PC-3 (cell line): ENCODE data around the gene C7orf33. TPM values are rescaled to one million over a fixed set of nuclear protein-coding genes. Genes with fewer than 3 reads are reported as not detected.

ENCODE experiments used
- ATAC-seq: fragments of 200-7000 bp; cut with Tn5 transposase; 2 replicates; pipeline ENCODE4 v1.9.1; 2020; ENCODE audit warnings: mild to moderate bottlenecking, moderate library complexity
- BruUV-seq: library from RNA; stranded (reverse); fragments of 400-500 nt; replicated peaks from 2 replicates; lab custom pipeline; 2021; lab: Mats Ljungman, UMichigan
- CTCF ChIA-PET: fragments of 300-600 bp; sonication (Branson Sonifier 250); formaldehyde crosslinking; loops from one replicate; lab custom pipeline; 2022; ENCODE audit warnings: antibody characterized with exemption; lab: Charles Lee
- POLR2A ChIA-PET: fragments of 300-600 bp; sonication (Branson Sonifier 250); formaldehyde crosslinking; loops from one replicate; lab custom pipeline; 2022; ENCODE audit warnings: antibody characterized with exemption; ENCODE audit not compliant: unreplicated experiment; lab: Charles Lee
- DNase-seq: peaks from one replicate; pipeline ENCODE4 v3.0.0-alpha.2; 2015
- H2AFZ ChIP-seq: fragments of 300-600 bp; sonication (generic); 2 replicates; pipeline ENCODE4 v1.6.0; 2016; ENCODE audit warnings: antibody characterized with exemption, low read length
- H3F3A ChIP-seq: fragments of 300-600 bp; sonication (generic); one replicate; pipeline ENCODE4 v1.6.0; 2017; ENCODE audit warnings: antibody characterized with exemption, low read length, control low read depth, mild to moderate bottlenecking; ENCODE audit not compliant: unreplicated experiment
- H3K27ac ChIP-seq: fragments of 300-600 bp; sonication (generic); 2 replicates; pipeline ENCODE4 v1.5.1; 2016; ENCODE audit warnings: mild to moderate bottlenecking, low read length
- H3K27me3 ChIP-seq: fragments of 300-600 bp; sonication (generic); 2 replicates; pipeline ENCODE4 v1.6.1; 2016; ENCODE audit warnings: low read length, mixed read lengths
- H3K36me3 ChIP-seq: fragments of 300-600 bp; sonication (generic); 2 replicates; pipeline ENCODE4 v1.6.1; 2016; ENCODE audit warnings: low read depth, mixed run types, low read length, mixed read lengths
- H3K4me1 ChIP-seq: fragments of 300-600 bp; sonication (generic); 2 replicates; pipeline ENCODE4 v1.5.1; 2016; ENCODE audit warnings: low read length; ENCODE audit not compliant: insufficient read depth
- H3K4me2 ChIP-seq: fragments of 300-600 bp; sonication (generic); 2 replicates; pipeline ENCODE4 v1.6.0; 2016; ENCODE audit warnings: low read length
- H3K4me3 ChIP-seq: fragments of 300-600 bp; sonication (generic); 2 replicates; pipeline ENCODE4 v1.5.1; 2016; ENCODE audit warnings: mild to moderate bottlenecking, low read length, mixed read lengths
- H3K79me2 ChIP-seq: fragments of 300-600 bp; sonication (generic); 2 replicates; pipeline ENCODE4 v1.6.1; 2017; ENCODE audit warnings: low read length, mixed read lengths
- H3K9ac ChIP-seq: fragments of 300-600 bp; sonication (generic); 2 replicates; pipeline ENCODE4 v1.6.0; 2016; ENCODE audit warnings: mild to moderate bottlenecking, low read length
- H3K9me2 ChIP-seq: fragments of 300-600 bp; sonication (generic); replicated peaks from 2 replicates; pipeline ENCODE4 v1.6.1; 2016; ENCODE audit warnings: mixed run types, low read length, mixed read lengths
- H3K9me3 ChIP-seq: fragments of 300-600 bp; sonication (generic); 2 replicates; pipeline ENCODE4 v1.6.1; 2016; ENCODE audit warnings: low read length, mixed read lengths
- H4K20me1 ChIP-seq: fragments of 300-600 bp; sonication (generic); 2 replicates; pipeline ENCODE4 v1.6.1; 2016; ENCODE audit warnings: low read length, mixed read lengths
- CTCF ChIP-seq: fragments of 300-600 bp; sonication (generic); conservative IDR thresholded peaks from 2 replicates; pipeline ENCODE4 v1.5.1; 2017; ENCODE audit warnings: antibody characterized with exemption, low read depth, mild to moderate bottlenecking, low read length
- EZH2 ChIP-seq: fragments of 300-600 bp; sonication (generic); IDR thresholded peaks from one replicate; pipeline ENCODE4 v1.6.1; 2017; ENCODE audit warnings: antibody characterized with exemption, mild to moderate bottlenecking, low read length; ENCODE audit not compliant: unreplicated experiment
- EZH2phosphoT487 ChIP-seq: fragments of 300-600 bp; sonication (generic); IDR thresholded peaks from 2 replicates; pipeline ENCODE4 v1.6.1; 2018; ENCODE audit warnings: mild to moderate bottlenecking, antibody characterized with exemption, low read length, borderline replicate concordance
- intact Hi-C: fragments of 100-400 bp; cut with micrococcal nuclease; formaldehyde crosslinking; loops from 2 replicates; pipeline ENCODE4 v1.9.0; 2023
- total RNA-seq: library from RNA; depleted of rRNA; stranded (reverse); fragments of >200 nt; gene quantifications from 2 replicates; pipeline ENCODE4 v1.2.3, GENCODE V29; 2014

Gene C7orf33
- total RNA-seq, 1 experiment from 2014 or later = not detected

- intact Hi-C loops = no loop called here
- Histone ChIP-seq H3F3A (no peaks in the 10 kb centered on the region), H3K4me1 (no peaks in the 10 kb centered on the region), H2AFZ (no peak overlapping the region), H3K27me3 (no peaks in the 10 kb centered on the region), H3K4me3 (no peak overlapping the region), H3K36me3 (no peaks in the 10 kb centered on the region), H3K9me2 (no peaks in the 10 kb centered on the region), H3K9me3 (no peaks in the 10 kb centered on the region), H3K4me2 (no peak overlapping the region), H3K9ac (no peak overlapping the region), H4K20me1 (no peaks in the 10 kb centered on the region), H3K79me2 (no peaks in the 10 kb centered on the region), H3K27ac (no peak overlapping the region)
- no peak for DNase-seq
- POLR2A ChIA-PET = no interaction called here
- no TSS peak for BruUV-seq
- TF ChIP-seq EZH2 (no peak), CTCF (no peak), EZH2phosphoT487 (no peak)
- ATAC-seq = no peak
- CTCF ChIA-PET = no interaction called here
These were observed 67.4 kb downstream of the C7orf33 start for GRCh38 chr7:148657929-148658328.

- no TSS peak for BruUV-seq
- POLR2A ChIA-PET = no interaction called here
- CTCF ChIA-PET = no interaction called here
- TF ChIP-seq CTCF (no peak), EZH2phosphoT487 (no peak), EZH2 (no peak)
- Histone ChIP-seq H3F3A (no peaks in the 10 kb centered on the region), H4K20me1 (no peaks in the 10 kb centered on the region), H3K79me2 (no peaks in the 10 kb centered on the region), H2AFZ (no peak overlapping the region), H3K4me2 (no peak overlapping the region), H3K9me2 (no peaks in the 10 kb centered on the region), H3K9ac (no peak overlapping the region), H3K4me1 (no peaks in the 10 kb centered on the region), H3K27ac (no peak overlapping the region), H3K36me3 (no peaks in the 10 kb centered on the region), H3K4me3 (no peak overlapping the region), H3K9me3 (no peaks in the 10 kb centered on the region), H3K27me3 (no peaks in the 10 kb centered on the region)
- intact Hi-C loops = no loop called here
- DNase-seq (no peak), ATAC-seq (no peak)
These were observed 70.9 kb downstream of the C7orf33 start for GRCh38 chr7:148661471-148661870.

GRCh38 chr7:148662646-148663045 lies 72.1 kb downstream of the C7orf33 start:
- ChIA-PET CTCF (no interaction called here), POLR2A (no interaction called here)
- Histone ChIP-seq H3K27me3 (no peaks in the 10 kb centered on the region), H3K9ac (no peak overlapping the region), H3K4me3 (no peak overlapping the region), H3K36me3 (no peaks in the 10 kb centered on the region), H2AFZ (no peak overlapping the region), H3K4me2 (no peak overlapping the region), H3K4me1 (no peaks in the 10 kb centered on the region), H3K9me2 (no peaks in the 10 kb centered on the region), H3K79me2 (no peaks in the 10 kb centered on the region), H3K9me3 (no peaks in the 10 kb centered on the region), H3F3A (no peaks in the 10 kb centered on the region), H4K20me1 (no peaks in the 10 kb centered on the region), H3K27ac (no peak overlapping the region)
- intact Hi-C loops = no loop called here
- DNase-seq = no peak
- TF ChIP-seq EZH2 (no peak), CTCF (no peak), EZH2phosphoT487 (no peak)
- ATAC-seq = no peak
- BruUV-seq = no TSS peak
